Islet of Langerhans (tissue), 1 donor: ENCODE results near the gene PAQR8.
A peak's percentile ranks its signal among the peaks of the same experiment; 100 is the strongest.
"Not testable (repeated sequence)": the region's sequence is repeated elsewhere in the genome, so short reads cannot be mapped to it uniquely, and the experiment has no call there.

Source experiments
- FAIRE-seq: peaks from one replicate; lab custom pipeline; 2011; peaks lifted over from hg19 to GRCh38; lab: Jason Lieb, UNC

Gene PAQR8

GRCh38 chr6:52411911-52412310 is 50.0 kb downstream of the PAQR8 start:
- no peak for FAIRE-seq

GRCh38 chr6:52415333-52415732 is 53.4 kb downstream of the PAQR8 start:
- FAIRE-seq, result no peak

- no peak for FAIRE-seq
Observed at GRCh38 chr6:52415917-52416628, 54.1 kb downstream of the PAQR8 start.

GRCh38 chr6:52416629-52417151 is 54.7 kb downstream of the PAQR8 start:
- peak; percentile 76 for FAIRE-seq

- FAIRE-seq, result no peak
Observed at GRCh38 chr6:52417675-52418111, 55.7 kb downstream of the PAQR8 start.

GRCh38 chr6:52418606-52419005 is 56.7 kb downstream of the PAQR8 start:
- no peak for FAIRE-seq

GRCh38 chr6:52419809-52420667 is 58.1 kb downstream of the PAQR8 start, which contains the start of gene EFHC1:
EFHC1 (plus strand) TSS chr6:52420342; CDS start chr6:52420411, 69 bp downstream.
- no peak for FAIRE-seq

GRCh38 chr6:52420668-52421358 is 58.9 kb downstream of the PAQR8 start:
- no peak for FAIRE-seq

GRCh38 chr6:52422156-52422555 is 60.2 kb downstream of the PAQR8 start:
- no peak for FAIRE-seq

GRCh38 chr6:52423448-52423847 is 61.5 kb downstream of the PAQR8 start:
- FAIRE-seq, result no peak

- FAIRE-seq, result no peak
Observed at GRCh38 chr6:52423971-52424381, 62.0 kb downstream of the PAQR8 start.

GRCh38 chr6:52424513-52424912 is 62.6 kb downstream of the PAQR8 start:
- no peak for FAIRE-seq

GRCh38 chr6:52426667-52427066 is 64.7 kb downstream of the PAQR8 start:
- FAIRE-seq, result no peak

GRCh38 chr6:52433294-52433693 is 71.3 kb downstream of the PAQR8 start:
- not testable (repeated sequence) for FAIRE-seq

GRCh38 chr6:52435345-52435744 is 73.4 kb downstream of the PAQR8 start:
- FAIRE-seq, result no peak

- no peak for FAIRE-seq
Observed at GRCh38 chr6:52438926-52439325, 77.0 kb downstream of the PAQR8 start.

- no peak for FAIRE-seq
Observed at GRCh38 chr6:52454556-52454955, 92.6 kb downstream of the PAQR8 start.

GRCh38 chr6:52457096-52457495 is 95.1 kb downstream of the PAQR8 start:
- no peak for FAIRE-seq
